ENCODE data around the gene ENDOG. TPM values are rescaled to one million over a fixed set of nuclear protein-coding genes. Genes with fewer than 3 reads are reported as not detected.

The ENDOG gene
- total RNA-seq, 2 donors from 2014 or later = 29.9 to 87.2 TPM

DNA sequence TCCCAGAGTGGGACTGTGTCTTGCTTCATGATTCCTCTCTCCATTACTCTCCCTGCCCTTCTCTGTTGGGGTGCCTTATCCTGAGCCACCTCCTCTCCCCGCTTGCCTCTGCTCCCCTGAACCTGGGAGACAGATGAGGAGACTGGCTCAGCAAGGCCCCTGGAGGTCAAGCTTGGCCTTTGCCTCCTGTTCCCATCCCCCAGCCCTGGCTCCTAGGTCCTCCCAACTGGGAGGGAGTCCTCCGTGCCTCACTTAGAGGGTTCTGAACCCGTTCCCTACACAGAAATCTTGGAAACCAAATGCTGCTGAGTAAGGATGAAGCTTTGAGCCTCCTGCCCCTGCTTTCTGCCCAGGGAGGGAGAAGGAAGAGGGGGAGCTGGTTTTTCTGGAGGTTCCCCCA lies 9.8 kb upstream of the ENDOG start:
- intact Hi-C loops (cut with DNase I) = no loop called here
- H3K9me3 ChIP-seq = no peaks in the 10 kb centered on the region
- TF ChIP-seq POLR2AphosphoS5 (IDR thresholded peaks at IDR 0.05) = no peak
- TF ChIP-seq POLR2A (IDR thresholded peaks at IDR 0.05) = no peak
- TF ChIP-seq CTCF (IDR thresholded peaks at IDR 0.05) = no peak
- DNase-seq (ENCODE audit: low spot score) = no peak
- no peaks in the 10 kb centered on the region for H3K27me3 ChIP-seq (replicated peaks; ENCODE audit: insufficient read depth)
- H3K4me3 ChIP-seq = no peak overlapping the region
- H3K4me1 ChIP-seq (replicated peaks) = no peaks in the 10 kb centered on the region
- 86% methylated on average over 3 of the region's 3 CpGs for WGBS
- H3K36me3 ChIP-seq = peaks cover 8 to 19% of the 10 kb centered on the region in 2 donors
- H3K27ac ChIP-seq = no peak overlapping the region

GRCh38 chr9:128809036-128809599 lies 9.2 kb upstream of the ENDOG start:
- no peak for TF ChIP-seq CTCF (IDR thresholded peaks at IDR 0.05)
- no peak for TF ChIP-seq POLR2A (IDR thresholded peaks at IDR 0.05)
- TF ChIP-seq POLR2AphosphoS5 (IDR thresholded peaks at IDR 0.05) = no peak
- Histone ChIP-seq H3K27ac (no peak overlapping the region), H3K27me3 (replicated peaks; ENCODE audit: insufficient read depth) (no peaks in the 10 kb centered on the region), H3K36me3 (peaks cover 8 to 19% of the 10 kb centered on the region in 2 donors), H3K4me1 (replicated peaks) (no peaks in the 10 kb centered on the region), H3K9me3 (no peaks in the 10 kb centered on the region), H3K4me3 (no peak overlapping the region)
- WGBS = 90% methylated on average over 12 of the region's 12 CpGs
- intact Hi-C loops (cut with DNase I) = no loop called here
- no peak for DNase-seq (ENCODE audit: low spot score)

- Histone ChIP-seq H3K4me3 (no peak overlapping the region), H3K4me1 (replicated peaks) (no peaks in the 10 kb centered on the region), H3K9me3 (no peaks in the 10 kb centered on the region), H3K27me3 (replicated peaks; ENCODE audit: insufficient read depth) (no peaks in the 10 kb centered on the region), H3K36me3 (peaks cover 8 to 19% of the 10 kb centered on the region in 2 donors), H3K27ac (no peak overlapping the region)
- intact Hi-C loops (cut with DNase I) = no loop called here
- TF ChIP-seq CTCF (IDR thresholded peaks at IDR 0.05) (no peak), POLR2A (IDR thresholded peaks at IDR 0.05) (no peak), POLR2AphosphoS5 (IDR thresholded peaks at IDR 0.05) (no peak)
- DNase-seq (ENCODE audit: low spot score) = no peak
- WGBS = 90% methylated on average over 2 of the region's 2 CpGs
Measured at GRCh38 chr9:128809831-128810230, 8.5 kb upstream of the ENDOG start.

GRCh38 chr9:128810873-128811272 lies 7.4 kb upstream of the ENDOG start:
- H3K9me3 ChIP-seq = no peaks in the 10 kb centered on the region
- TF ChIP-seq CTCF (IDR thresholded peaks at IDR 0.05) (no peak), POLR2AphosphoS5 (IDR thresholded peaks at IDR 0.05) (peak; percentile 64)
- H3K27ac ChIP-seq = no peak overlapping the region
- intact Hi-C loops (cut with DNase I) = no loop called here
- 61% methylated on average over 5 of the region's 5 CpGs for WGBS
- no peak for DNase-seq (ENCODE audit: low spot score)
- H3K4me1 ChIP-seq (replicated peaks) = no peaks in the 10 kb centered on the region
- H3K4me3 ChIP-seq = no peak overlapping the region
- H3K27me3 ChIP-seq (replicated peaks; ENCODE audit: insufficient read depth) = no peaks in the 10 kb centered on the region
- peaks cover 6 to 17% of the 10 kb centered on the region in 2 donors for H3K36me3 ChIP-seq
